Neural crest cell (in vitro differentiated cells): ENCODE measurements around the gene PPP1R14C. TPM values are rescaled to one million over a fixed set of nuclear protein-coding genes. Genes with fewer than 3 reads are reported as not detected.

Source experiments
- DNase-seq: peaks from one replicate; pipeline ENCODE4 v3.0.0; 2021; ENCODE audit warnings: low read depth, mixed read lengths, low spot score
- H3K27ac Mint-ChIP-seq: one replicate; pipeline ENCODE4 v1.8.0; 2021; ENCODE audit warnings: mild to moderate bottlenecking, mixed read lengths; ENCODE audit not compliant: unreplicated experiment
- H3K27me3 Mint-ChIP-seq: 2 replicates; pipeline ENCODE4 v1.8.0; 2021; ENCODE audit warnings: low read depth, mild to moderate bottlenecking, mixed read lengths
- H3K36me3 Mint-ChIP-seq: 2 replicates; pipeline ENCODE4 v1.8.0; 2021; ENCODE audit warnings: low read depth, mild to moderate bottlenecking, mixed read lengths
- H3K4me1 Mint-ChIP-seq: 2 replicates; pipeline ENCODE4 v1.8.0; 2021; ENCODE audit warnings: mixed read lengths
- H3K4me3 Mint-ChIP-seq: one replicate; pipeline ENCODE4 v1.8.0; 2021; ENCODE audit warnings: mild to moderate bottlenecking, mixed read lengths
- H3K9me3 Mint-ChIP-seq: 2 replicates; pipeline ENCODE4 v1.8.0; 2021; ENCODE audit warnings: mixed read lengths
- total RNA-seq: library from RNA; stranded (reverse); gene quantifications from 2 replicates; pipeline ENCODE4 v1.2.1, GENCODE V29; 2021
- TF ChIP-seq, protein P1 (sequence below): fragments of 200-600 bp; sonication (generic); conservative IDR thresholded peaks from 2 replicates; pipeline ENCODE4 v1.5.0; 2021; ENCODE audit warnings: antibody characterized with exemption, mild to moderate bottlenecking

The PPP1R14C gene
- total RNA-seq, 1 donor from 2014 or later = 7.3 TPM

DNA sequence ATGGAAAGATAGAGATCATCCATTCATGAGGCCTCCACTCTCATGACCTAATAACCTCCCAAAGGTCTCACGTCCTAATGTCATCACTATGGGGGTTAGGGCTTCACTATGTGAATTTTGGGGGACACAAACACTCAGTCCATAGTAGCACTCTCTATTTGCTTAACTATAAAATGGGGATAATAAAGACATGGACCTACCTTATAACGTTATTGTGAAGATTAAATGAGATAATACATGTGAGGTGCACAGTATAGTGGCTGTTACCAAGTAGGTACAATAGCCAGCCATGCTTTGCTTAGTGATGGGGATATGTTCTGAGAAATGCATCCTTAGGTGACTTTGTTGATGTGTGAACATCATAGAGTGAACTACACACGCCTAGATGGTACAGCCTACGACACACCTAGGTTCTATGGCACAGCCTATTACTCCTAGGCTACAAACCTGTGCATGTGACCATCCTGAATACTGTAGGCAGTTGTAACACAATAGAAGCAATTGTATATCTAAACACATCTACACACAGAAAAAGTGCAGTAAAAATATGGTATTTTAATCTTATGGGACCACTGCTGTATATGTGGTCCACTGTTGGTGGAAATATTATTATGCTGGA lies 39.7 kb downstream of the PPP1R14C start:
- Mint-ChIP-seq H3K36me3 (no peaks in the 10 kb centered on the region), H3K27ac (no peak overlapping the region), H3K9me3 (no peaks in the 10 kb centered on the region), H3K4me3 (no peak overlapping the region), H3K4me1 (peaks cover 17% of the 10 kb centered on the region), H3K27me3 (no peaks in the 10 kb centered on the region)
- no peak for DNase-seq
- TF ChIP-seq, protein P1, sequence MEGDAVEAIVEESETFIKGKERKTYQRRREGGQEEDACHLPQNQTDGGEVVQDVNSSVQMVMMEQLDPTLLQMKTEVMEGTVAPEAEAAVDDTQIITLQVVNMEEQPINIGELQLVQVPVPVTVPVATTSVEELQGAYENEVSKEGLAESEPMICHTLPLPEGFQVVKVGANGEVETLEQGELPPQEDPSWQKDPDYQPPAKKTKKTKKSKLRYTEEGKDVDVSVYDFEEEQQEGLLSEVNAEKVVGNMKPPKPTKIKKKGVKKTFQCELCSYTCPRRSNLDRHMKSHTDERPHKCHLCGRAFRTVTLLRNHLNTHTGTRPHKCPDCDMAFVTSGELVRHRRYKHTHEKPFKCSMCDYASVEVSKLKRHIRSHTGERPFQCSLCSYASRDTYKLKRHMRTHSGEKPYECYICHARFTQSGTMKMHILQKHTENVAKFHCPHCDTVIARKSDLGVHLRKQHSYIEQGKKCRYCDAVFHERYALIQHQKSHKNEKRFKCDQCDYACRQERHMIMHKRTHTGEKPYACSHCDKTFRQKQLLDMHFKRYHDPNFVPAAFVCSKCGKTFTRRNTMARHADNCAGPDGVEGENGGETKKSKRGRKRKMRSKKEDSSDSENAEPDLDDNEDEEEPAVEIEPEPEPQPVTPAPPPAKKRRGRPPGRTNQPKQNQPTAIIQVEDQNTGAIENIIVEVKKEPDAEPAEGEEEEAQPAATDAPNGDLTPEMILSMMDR = no peak

DNA sequence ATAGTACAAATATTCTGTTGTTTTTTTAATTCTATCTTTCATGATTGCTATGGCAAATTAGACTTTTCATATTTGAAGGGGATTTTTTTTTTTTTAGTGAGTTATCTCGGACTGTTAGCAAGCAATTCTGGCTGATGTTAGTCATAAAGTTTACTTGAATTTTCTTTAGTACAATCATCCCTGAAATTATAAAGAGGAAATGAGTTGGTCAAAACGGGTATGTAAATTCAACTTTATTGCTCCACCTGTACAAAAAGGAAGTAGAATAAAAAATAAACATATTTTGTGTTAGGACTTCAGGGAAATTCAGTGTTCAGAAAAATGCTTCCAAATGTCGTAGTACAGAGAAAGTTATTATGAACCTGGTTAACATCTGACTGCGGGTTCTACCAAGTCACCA lies 40.3 kb downstream of the PPP1R14C start:
- peaks cover 11% of the 10 kb centered on the region for H3K4me1 Mint-ChIP-seq
- H3K27me3 Mint-ChIP-seq = no peaks in the 10 kb centered on the region
- no peak overlapping the region for H3K27ac Mint-ChIP-seq
- H3K9me3 Mint-ChIP-seq = no peaks in the 10 kb centered on the region
- DNase-seq = no peak
- H3K36me3 Mint-ChIP-seq = no peaks in the 10 kb centered on the region
- TF ChIP-seq, protein P1 = no peak
- H3K4me3 Mint-ChIP-seq = no peak overlapping the region

DNA sequence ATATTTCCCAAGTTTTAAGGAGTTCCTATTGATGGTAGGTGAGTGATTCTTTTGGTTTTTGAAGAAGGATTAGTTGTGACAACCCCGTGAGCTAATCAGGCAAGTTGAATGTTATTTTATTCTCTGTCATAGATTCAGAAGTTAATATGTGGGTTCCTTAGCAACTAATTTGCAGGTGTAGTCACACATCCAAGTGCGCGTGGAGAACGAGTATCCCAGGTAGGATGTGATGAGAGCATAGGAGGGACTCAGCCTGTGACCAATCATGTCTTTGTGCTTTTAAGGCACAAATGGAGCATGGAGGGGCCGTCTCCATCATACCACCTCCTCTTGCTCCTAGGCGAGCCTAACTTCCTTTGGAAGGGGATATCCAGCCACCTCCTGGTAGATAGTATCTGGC lies 41.1 kb downstream of the PPP1R14C start:
- no peaks in the 10 kb centered on the region for H3K27me3 Mint-ChIP-seq
- no peaks in the 10 kb centered on the region for H3K36me3 Mint-ChIP-seq
- H3K4me1 Mint-ChIP-seq = peaks cover 5% of the 10 kb centered on the region
- H3K27ac Mint-ChIP-seq = no peak overlapping the region
- TF ChIP-seq, protein P1 = no peak
- no peak for DNase-seq
- no peak overlapping the region for H3K4me3 Mint-ChIP-seq
- H3K9me3 Mint-ChIP-seq = no peaks in the 10 kb centered on the region

DNA sequence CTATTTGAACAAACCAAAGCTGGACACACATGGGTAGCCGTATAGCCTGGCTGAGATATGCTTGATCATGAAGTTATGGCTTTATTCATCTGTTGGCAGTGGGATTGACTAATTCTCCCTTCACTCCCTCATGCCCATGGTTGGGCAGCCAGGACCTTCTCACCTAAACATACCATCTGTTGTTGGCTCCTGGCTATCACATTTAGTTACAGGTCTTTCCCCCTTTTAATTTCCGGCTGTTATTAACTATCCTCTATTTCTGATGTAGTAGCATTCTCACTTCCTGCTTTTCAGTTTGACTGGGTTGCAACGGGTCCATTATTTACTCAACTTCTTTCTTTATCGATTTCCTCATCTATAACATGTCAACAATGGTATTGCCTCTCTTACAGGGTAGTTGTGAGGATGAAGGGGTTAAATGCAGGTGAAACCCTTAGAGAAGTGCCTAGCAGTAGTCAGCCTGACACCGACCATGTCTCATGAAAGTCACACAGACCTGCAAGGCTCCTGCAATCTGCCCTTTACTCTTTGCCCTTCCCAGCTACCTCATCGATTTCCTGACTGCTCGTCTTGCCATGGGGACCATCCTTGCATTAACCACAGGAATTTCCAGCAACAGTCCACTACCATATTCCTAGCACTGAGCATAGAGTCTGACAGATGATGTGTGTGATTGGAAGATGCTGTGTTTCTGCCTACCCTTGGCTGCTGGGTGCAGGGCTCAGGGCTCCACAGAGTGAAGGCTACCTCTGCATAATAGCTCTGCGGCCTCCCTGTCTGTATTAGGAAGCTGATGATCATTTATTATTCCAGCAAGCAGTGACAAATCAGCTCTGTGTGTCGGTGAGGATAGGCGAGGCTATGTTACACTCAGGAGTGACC lies 42.2 kb downstream of the PPP1R14C start:
- no peak overlapping the region for H3K27ac Mint-ChIP-seq

DNA sequence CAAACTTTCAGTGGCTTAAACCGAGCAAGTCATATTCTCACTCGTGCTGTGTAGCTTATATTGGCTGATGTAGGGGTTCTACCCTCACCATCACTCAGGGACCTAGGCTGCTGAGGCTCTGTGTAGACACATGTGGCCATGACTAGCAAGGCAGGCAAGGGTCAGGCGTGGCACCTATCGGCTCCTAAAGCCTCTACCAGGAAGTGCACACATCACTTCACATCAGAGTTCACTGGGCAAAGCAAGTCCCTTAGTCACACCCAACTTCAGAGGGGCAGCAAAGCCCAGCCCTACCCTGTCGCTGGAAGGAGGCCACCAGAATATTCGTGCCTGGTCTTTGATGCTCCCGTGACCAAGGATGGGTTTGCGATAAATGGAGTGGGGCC lies 42.9 kb downstream of the PPP1R14C start:
- H3K36me3 Mint-ChIP-seq = no peaks in the 10 kb centered on the region
- DNase-seq = no peak
- H3K4me1 Mint-ChIP-seq = no peaks in the 10 kb centered on the region
- TF ChIP-seq, protein P1 = no peak
- H3K4me3 Mint-ChIP-seq = no peak overlapping the region
- no peak overlapping the region for H3K27ac Mint-ChIP-seq
- no peaks in the 10 kb centered on the region for H3K9me3 Mint-ChIP-seq
- H3K27me3 Mint-ChIP-seq = no peaks in the 10 kb centered on the region

More for the DNA sequence above, 42.2 kb downstream of the PPP1R14C start:
- Mint-ChIP-seq H3K36me3 (no peaks in the 10 kb centered on the region), H3K27me3 (no peaks in the 10 kb centered on the region), H3K9me3 (no peaks in the 10 kb centered on the region), H3K4me3 (no peak overlapping the region), H3K4me1 (peaks cover 5% of the 10 kb centered on the region)
- no peak for DNase-seq
- TF ChIP-seq, protein P1 = no peak
